Caki2 (cell line): ENCODE results near the gene KRT25. TPM values are rescaled to one million over a fixed set of nuclear protein-coding genes. Genes with fewer than 3 reads are reported as not detected.
"Not testable (repeated sequence)": the region's sequence is repeated elsewhere in the genome, so short reads cannot be mapped to it uniquely, and the experiment has no call there.

Source experiments
- DNase-seq: peaks from one replicate; pipeline ENCODE4 v3.0.0-alpha.2; 2015; ENCODE audit warnings: low read depth
- in situ Hi-C: cut with HindIII; loops from 2 replicates; pipeline ENCODE4 v1.10.0; 2016; ENCODE audit warnings: low sequenced_read_pairs, low pct_unique_long_range_greater_than_20kb, mixed read lengths
- total RNA-seq: library from RNA; depleted of rRNA; stranded (reverse); fragments of >200 nt; shearing (Covaris generic); gene quantifications from 2 replicates; pipeline ENCODE4 v1.2.3, GENCODE V29; 2014; ENCODE audit warnings: low replicate concordance

KRT25 gene
- total RNA-seq, 1 experiment from 2014 or later, result not detected

GRCh38 chr17:40765657-40766056, 10.5 kb upstream of the KRT25 start:
- in situ Hi-C loops, result no loop called here
- no peak for DNase-seq

GRCh38 chr17:40763752-40764151, 8.6 kb upstream of the KRT25 start:
- DNase-seq, result no peak
- in situ Hi-C loops, result no loop called here

DNA sequence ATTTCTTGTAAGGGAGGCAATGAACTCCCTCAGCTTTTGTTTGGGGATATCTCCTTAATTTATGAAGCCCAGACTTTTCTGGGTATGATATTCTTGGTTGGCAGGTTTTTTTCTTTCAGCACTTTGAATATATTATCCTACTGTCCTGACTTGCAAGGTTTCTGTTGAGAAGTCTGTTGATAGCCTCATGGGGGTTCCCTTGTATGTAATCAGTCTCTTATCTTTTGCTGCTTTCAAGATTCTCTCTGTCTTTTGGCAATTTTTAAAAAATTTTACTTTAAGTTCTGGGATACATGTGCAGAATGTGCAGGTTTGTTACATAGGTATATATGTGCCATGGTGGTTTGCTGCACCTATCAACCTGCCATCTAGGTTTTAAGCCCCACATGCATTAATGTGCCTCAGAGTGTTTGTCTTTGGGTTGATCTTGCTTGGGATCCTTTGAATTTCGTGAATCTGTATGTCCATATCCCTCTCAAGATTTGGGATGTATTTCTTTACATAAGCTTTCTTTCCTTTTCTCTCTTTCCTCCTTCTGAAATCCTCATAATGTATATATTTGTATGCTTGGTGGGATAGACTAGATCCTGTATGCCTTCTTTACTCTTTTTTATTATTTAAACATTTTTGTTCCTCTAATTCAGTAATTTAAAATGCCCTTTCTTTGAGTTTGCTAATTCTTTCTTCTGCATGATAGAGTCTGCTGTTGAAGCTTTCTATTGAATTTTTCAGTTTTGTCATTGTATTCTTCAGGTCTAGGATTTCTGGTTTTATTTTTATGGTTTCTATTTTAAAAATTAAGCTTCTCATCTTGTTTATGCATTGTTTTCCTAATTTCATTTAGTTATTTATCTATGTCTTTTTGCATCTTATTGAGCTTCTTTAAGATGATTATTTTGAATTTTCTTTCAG, 5.2 kb upstream of the KRT25 start:
- peak; percentile 8 for DNase-seq
- in situ Hi-C loops, result no loop called here

DNA sequence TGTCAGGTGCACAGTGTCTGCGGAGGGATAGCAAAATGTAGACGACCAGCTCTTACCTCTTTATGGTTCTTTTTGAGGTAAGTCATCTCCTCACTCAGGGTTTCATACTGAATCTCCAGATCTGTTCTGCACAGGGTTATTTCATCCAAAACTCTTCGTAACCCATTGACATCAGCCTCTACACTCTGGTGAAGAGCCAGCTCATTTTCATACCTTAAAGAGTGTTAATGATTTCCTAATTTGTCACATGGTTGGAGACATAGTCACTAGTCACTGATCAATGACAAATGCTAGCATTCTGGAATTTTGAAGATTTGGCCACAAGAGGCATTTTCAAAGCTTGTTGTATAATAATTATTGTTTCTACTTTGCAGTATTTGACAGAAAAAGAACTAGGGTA, 1.3 kb downstream of the KRT25 start:
- no peak for DNase-seq
- in situ Hi-C loops, result no loop called here

DNA sequence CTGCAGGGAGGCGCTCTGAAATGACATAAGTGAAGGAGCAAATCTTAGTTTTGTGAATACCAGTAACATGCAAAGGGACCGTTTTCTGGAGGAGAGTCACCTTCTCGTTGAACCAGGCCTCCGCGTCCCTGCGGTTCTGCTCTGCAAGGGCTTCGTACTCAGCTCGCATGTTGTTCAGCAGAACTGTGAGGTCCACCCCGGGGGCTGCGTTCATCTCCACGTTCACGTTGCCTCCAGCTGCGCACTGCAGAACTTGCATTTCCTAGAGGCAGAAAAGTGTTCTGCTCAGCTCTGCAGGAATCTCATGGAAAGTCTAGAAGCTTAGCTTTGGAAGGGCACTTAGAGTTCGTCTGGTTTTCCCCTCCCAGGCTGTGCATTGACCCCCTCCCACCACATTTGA, 4.1 kb downstream of the KRT25 start:
- in situ Hi-C loops, result no loop called here
- no peak for DNase-seq

DNA sequence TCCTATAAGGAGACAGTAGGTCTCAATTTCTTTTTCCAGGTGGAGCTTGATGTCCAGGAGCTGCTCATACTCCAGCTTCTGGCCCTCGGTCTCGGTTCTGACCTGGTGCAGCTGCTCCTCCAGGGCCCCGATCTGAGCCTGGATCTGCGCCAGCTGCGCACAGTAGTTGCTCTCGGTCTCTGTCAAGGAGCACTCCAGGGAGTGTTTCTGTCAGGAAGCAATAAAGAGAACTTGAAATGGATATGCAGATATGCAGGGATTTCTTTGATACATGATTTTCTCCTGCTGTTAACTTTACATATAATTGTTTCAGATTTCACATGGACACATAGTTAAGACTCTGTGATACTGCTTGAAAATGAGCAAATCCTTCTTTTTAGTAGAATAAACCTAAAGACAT, 4.7 kb downstream of the KRT25 start:
- DNase-seq, result no peak

GRCh38 chr17:40748666-40749065, 6.5 kb downstream of the KRT25 start:
- DNase-seq, in situ Hi-C loops: not testable (repeated sequence)

More for the DNA sequence above, 4.7 kb downstream of the KRT25 start:
- in situ Hi-C loops, result no loop called here

DNA sequence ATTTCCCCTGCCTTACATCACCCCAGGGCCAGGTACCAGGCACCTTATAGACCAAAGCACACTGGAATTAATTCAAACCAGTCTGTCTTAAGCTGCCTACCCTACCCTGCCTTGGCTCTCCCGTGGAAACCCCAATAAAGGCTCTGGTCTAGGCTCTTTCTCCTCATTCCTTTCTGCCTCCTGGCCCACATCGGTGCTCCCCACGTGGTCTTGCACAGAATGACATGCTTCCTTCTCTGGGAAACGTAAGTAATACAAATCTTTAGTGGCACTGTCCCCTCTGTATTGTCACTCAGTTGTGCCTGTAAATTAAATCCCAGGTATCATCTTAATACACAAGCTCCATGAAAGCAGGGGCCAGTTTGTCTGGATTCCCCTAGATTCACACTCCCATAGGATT, 16.6 kb downstream of the KRT25 start:
- in situ Hi-C loops, result no loop called here
- DNase-seq, result no peak

GRCh38 chr17:40735016-40735415, 20.1 kb downstream of the KRT25 start:
- no peak for DNase-seq
- in situ Hi-C loops, result no loop called here

GRCh38 chr17:40734018-40734417, 21.1 kb downstream of the KRT25 start:
- in situ Hi-C loops, result no loop called here
- DNase-seq, result no peak

GRCh38 chr17:40730970-40731369, 24.2 kb downstream of the KRT25 start:
- DNase-seq, result no peak
- in situ Hi-C loops, result no loop called here

DNA sequence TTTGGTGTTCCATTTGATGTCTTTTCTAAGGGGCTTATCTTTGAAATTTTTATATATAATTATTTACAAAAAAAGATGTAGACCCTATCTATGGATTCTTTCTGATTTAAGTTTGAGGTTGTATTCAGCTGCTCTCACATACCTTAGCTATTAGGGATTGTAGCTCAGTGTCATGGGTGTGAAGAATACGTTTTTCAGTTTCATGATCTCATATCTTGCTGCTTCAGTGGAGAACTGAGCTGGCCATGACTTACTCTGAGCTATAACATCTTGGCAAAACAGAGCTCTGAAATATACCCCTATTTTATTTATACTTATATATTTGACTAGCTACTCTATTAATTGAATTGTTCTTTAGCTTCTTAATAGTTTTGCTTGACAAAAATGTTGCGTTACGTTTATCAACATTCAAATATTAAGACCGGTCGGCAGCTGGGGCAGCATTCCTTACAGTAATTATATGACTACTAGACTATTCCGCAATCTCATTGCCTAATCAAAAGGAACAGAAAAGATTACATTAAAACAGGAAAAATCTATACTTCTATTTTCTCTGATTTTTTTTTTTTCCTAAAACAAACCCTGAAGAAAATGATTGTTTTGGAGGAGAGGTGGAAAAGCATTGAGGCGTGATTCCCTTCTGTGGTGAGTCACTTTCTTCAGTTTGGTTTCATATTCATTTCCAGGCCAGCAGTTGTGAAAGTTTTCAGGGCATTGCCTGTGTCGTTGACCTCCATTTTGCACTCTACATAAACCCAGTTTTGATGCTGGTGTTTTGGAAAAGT, 27.5 kb downstream of the KRT25 start:
- in situ Hi-C loops, result no loop called here
- DNase-seq, result peak; percentile 78

DNA sequence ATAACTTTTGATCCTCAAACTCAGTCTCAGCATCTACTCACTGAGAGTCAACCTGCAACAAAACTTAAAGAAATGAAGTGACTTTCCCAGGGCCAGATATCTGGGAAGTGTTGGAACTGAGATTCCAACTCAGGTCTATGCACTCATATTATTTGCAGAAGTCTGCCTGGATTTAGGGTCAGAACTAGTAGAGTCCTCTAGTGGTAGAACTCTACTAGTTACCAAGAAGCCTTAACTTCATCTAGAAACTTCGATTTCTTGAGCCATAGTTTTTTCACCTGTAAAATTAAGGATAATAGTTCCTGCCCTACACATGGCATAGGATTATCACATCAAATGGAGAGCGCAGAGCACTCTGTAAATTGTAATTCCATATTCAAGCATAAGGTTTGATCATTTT, 28.2 kb downstream of the KRT25 start:
- peak; percentile 31 for DNase-seq
- in situ Hi-C loops, result no loop called here

DNA sequence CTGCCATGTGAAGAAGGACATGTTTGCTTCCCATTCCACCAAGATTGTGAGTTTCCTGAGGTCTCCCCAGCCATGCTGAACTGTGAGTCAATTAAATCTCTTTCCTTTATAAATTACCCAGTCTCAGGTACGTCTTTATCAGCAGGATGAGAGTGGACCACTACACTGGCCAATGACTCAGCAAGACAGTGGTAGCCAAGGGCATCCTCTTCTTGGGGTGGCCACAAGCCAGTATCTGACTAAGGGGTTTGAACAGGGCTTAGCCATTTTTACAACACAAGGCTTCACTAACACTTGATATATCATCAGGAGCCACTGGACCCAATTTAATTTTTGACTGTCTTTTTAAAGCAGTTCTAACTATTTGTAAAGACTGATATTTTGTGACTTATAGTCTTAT, 30.5 kb downstream of the KRT25 start:
- in situ Hi-C loops, result no loop called here

DNA sequence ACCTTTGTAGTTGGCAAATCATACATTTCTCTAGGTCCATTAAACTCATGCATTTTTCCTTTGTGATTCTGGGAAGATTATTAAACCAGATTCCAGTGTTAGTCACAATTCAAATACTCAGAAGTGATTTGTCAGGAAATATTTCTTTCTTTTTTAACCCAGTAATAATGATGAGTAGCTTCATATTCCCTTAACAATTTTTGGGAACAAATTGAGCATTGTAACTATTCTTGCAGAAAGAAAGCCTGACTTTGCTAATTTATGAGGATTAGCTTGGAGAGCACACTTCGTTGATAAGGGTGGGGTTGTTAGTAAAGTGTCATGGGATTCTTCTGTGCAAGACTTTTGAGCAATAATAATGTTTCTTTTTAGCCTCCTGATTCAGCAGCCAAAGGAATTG, 32.9 kb downstream of the KRT25 start:
- DNase-seq, result peak; percentile 90
- in situ Hi-C loops, result no loop called here

More for the DNA sequence above, 30.5 kb downstream of the KRT25 start:
- DNase-seq, result no peak

- DNase-seq, result peak; percentile 70
- in situ Hi-C loops, result no loop called here
These were observed 34.2 kb downstream of the KRT25 start for GRCh38 chr17:40720899-40721298.

DNA sequence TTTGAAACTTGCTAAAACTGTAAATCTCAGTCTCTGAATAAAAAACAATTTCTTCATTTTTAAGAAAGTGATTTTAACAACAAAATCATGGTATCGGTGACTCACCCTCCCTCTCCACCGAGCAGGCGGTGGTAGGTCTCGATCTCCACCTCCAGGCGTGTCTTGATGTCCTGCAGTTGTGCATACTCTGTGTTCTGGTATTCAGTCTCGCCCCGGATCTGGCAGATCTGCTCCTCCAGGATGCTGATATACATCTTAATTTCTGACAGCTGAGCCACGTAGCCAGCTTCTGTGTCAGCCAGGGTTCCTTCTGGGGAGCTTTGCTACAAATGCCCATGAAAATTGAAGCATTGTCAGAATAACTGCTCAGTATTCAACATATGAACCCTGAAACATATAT, 36.2 kb downstream of the KRT25 start:
- no peak for DNase-seq
- in situ Hi-C loops, result no loop called here

- no peak for DNase-seq
- in situ Hi-C loops, result no loop called here
These were observed 37.4 kb downstream of the KRT25 start for GRCh38 chr17:40717776-40718175.

GRCh38 chr17:40714473-40714872, 40.7 kb downstream of the KRT25 start:
- in situ Hi-C loops, result no loop called here
- no peak for DNase-seq
